Choroid plexus epithelial cell (primary cell): Measurements from ENCODE around the gene NR1D1.
A peak's percentile ranks its signal among the peaks of the same experiment; 100 is the strongest.

ENCODE experiments used
- DNase-seq: peaks from one replicate; pipeline ENCODE4 v3.0.0-alpha.2; 2010; ENCODE audit warnings: low read depth
- H3K4me3 ChIP-seq: 2 replicates; pipeline ENCODE4 v1.5.1; 2011; ENCODE audit warnings: low read depth, mild to moderate bottlenecking, control low read depth, low read length, moderate library complexity
- TF ChIP-seq, protein P1 (sequence below): conservative IDR thresholded peaks from 2 replicates; pipeline ENCODE4 v1.5.1; 2011; ENCODE audit warnings: low read depth, mild to moderate bottlenecking, control low read depth, inconsistent platforms, low read length, moderate library complexity

The NR1D1 gene

DNA sequence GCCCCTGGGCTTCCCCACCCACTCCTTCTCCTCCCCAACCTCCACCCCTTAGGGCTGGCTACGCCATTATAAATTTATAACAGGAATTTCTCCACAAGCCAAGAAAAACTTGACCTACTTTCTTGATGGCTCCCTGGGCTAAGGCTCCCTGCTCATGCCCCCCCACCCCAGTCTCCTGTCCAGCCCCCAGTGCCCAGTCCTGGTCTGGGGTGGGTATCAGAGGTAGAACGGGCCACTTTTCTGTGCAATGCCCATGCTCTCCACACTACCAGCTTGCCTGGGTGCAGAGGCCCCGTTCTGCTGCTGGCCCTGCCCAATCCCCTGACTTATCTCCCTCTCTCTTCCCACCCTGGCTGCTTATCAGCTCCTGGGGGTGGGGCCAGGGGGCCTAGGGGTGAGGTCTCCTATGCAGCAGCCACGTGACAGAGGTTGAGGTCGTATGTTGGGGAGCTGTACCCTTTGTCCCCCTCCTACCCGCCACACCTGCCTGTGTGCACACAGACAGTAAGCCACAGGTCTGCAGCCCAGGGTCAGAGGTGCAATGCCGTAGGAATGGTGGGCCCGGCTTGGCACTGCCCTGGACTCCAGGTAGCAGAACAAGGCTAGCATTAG, 27.5 kb downstream of the NR1D1 start:
- no peak overlapping the region for H3K4me3 ChIP-seq
- TF ChIP-seq, protein P1, sequence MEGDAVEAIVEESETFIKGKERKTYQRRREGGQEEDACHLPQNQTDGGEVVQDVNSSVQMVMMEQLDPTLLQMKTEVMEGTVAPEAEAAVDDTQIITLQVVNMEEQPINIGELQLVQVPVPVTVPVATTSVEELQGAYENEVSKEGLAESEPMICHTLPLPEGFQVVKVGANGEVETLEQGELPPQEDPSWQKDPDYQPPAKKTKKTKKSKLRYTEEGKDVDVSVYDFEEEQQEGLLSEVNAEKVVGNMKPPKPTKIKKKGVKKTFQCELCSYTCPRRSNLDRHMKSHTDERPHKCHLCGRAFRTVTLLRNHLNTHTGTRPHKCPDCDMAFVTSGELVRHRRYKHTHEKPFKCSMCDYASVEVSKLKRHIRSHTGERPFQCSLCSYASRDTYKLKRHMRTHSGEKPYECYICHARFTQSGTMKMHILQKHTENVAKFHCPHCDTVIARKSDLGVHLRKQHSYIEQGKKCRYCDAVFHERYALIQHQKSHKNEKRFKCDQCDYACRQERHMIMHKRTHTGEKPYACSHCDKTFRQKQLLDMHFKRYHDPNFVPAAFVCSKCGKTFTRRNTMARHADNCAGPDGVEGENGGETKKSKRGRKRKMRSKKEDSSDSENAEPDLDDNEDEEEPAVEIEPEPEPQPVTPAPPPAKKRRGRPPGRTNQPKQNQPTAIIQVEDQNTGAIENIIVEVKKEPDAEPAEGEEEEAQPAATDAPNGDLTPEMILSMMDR = no peak
- peak; percentile 26 for DNase-seq

DNA sequence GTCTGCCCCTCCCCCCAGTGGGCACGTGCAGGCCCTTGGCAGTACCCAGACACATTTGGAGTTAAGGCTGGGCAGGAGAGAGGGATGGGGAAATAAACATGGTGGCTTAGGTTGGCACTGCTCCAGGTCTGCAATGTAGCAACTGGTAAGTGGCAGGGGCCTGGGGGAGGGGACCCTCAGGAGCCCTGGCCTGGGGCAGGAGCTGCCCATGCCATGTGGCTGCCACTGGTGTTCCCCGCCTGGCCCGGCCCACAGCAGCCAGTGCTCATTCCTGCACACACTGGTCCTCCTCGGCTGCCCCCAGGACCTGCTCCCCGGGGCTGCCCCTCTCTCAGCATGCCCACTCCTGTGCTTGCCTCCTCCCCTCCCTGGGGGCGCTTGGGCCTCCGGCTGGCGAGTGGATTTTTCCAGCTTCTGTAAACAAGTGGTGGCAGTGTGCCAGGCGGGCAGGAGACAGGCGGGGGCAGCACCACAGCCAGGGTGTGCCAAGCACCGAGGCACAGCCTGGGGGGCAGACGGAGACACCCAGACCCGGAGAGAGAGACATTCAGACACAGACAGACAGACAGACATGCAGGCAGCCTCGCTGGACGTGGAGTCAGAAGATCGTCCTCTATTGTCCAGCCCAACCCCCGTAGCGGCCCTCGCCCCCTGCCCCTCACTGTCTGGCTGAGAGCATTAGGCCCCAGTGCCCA, 28.2 kb downstream of the NR1D1 start:
- DNase-seq = no peak
- H3K4me3 ChIP-seq = no peak overlapping the region

DNA sequence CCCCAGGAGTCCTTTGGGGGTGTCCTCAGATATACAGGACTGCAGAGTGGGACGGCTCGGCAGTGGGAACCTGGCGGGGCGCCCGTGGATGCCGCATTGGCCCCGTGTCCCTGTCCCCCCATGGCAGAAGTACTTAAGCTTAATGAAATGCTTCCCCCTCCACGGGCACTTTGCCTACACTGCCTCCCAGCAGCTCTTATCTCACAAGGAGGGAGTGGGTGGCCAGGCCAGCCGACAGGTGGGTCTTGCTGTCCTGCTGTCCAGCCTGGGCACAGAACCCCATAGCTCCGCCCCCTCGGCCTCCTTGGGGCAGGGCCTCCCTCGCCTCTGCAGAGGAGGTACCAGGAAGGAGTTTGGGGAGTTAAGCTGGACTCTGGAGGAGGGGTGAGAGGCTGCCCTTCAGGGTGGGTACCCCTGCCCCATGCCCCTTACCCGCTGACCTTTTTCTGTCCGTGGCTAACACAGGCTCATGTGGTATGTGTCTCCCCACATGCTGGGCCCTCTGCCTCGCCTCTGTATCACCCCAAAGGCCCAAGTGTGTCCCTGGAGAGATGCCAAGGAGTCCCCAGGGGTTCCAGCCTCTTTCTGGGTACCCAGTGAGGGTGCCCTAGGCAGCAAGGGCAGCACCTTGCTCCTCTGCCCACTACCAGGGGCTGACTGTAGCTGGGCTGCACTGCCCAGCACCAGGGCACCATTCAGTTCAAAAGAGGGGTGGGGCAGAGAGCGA, 28.9 kb downstream of the NR1D1 start:
- H3K4me3 ChIP-seq = no peak overlapping the region
- no peak for DNase-seq

More for the DNA sequence above, 28.2 kb downstream of the NR1D1 start:
- TF ChIP-seq, protein P1 = no peak

DNA sequence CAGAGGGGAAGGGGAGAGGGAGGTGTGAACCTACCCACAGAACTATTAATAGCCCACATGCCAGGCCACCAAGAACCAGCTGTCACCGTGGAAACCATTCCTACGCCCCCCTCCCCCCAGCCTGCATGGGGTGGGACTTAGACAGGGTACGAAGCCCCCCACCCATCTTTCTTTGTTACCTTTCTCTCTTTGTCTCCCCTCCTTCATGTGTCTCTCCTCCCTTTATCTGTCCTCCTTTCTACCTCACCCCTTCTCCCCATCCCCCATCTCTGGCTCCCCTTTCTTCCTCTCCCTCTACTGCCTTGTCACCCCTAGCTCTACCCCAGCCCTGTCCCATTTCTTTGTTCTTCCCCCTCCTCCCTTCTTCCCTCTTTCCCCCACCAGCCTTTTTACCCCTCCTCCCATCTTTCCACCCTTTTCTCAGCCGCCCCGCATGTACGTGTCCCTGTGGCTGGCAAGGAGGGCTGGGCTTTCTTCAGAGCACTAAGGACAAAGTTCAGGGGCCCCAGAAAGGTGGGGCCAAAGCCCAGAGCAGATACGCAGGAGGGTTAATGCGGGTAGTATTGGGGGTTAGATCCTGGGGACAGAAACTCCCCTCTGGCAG, 29.6 kb downstream of the NR1D1 start:
- no peak for DNase-seq
- no peak overlapping the region for H3K4me3 ChIP-seq
- TF ChIP-seq, protein P1 = no peak

More for the DNA sequence above, 28.9 kb downstream of the NR1D1 start:
- TF ChIP-seq, protein P1 = no peak

DNA sequence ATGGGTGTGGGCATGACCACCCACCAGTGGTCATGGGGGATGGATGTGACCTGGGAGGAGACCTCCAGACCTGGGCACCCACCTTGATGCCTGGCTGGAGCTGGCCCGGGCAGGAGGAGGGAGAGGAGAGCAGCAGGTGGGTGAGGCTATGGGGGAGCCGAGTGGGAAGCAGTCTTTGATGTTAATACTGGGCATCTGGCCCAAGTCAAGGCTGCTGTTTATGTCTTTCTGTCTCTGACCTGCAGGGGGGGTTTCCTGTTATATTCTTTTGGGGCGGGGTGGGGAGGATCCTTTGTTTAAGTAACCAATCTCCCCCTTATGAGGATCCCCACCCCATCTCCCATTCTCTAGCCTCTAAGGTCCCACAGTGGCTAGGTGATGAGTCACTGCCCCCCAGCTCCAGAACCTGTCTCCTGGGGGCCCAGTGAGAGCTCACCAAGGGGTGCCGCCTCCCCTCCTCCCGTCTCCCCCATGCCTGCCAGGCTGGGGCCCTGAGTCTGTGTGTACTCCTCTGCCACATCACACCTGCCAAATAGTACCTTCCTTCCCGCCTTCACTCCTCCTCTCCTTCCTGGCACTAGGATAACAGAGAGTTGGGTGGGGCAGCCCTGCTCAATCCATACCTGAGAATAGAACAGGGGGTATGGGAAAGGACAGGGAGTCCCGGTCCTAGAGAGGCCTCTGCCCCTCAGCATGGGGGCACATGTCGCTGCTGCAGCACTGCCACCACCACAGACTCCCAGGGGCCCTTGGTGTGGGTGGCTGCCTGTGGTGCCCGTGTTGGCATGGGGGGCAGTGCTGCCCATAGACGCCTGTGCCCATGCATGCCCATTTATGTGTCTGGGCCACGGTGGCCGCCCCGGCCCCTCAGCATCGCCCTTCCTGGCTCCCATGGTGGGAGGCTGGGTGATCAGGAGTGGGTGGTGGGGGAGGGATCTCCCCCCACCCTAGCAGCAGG, 30.4 kb downstream of the NR1D1 start:
- TF ChIP-seq, protein P1 = peak; percentile 51
- DNase-seq = peak; percentile 69
- H3K4me3 ChIP-seq = no peak overlapping the region
